Measurements from ENCODE around the gene HOXA5.

Gene HOXA5

GRCh38 chr7:27119412-27119911, 24.0 kb downstream of the HOXA5 start:
- H3K9me3 Mint-ChIP-seq, result no peaks in the 10 kb centered on the region
- H3K36me3 Mint-ChIP-seq (ENCODE audit: low read depth), result peaks cover 81% of the 10 kb centered on the region
- H3K4me3 Mint-ChIP-seq, result peak overlapping the region; percentile 90 to 93 (median 91)
- TF ChIP-seq CTCF (IDR thresholded peaks at IDR 0.05; ENCODE audit: unreplicated experiment in 3 of 3), result no peak
- peak overlapping the region; percentile 98 to 100 (median 99) for H3K27ac Mint-ChIP-seq
- peaks cover 11% of the 10 kb centered on the region for H3K27me3 Mint-ChIP-seq (ENCODE audit: low read depth)
- peaks cover 84% of the 10 kb centered on the region for H3K4me1 Mint-ChIP-seq

- H3K27ac Mint-ChIP-seq, result peak overlapping the region; percentile 98 to 100 (median 99)
- H3K36me3 Mint-ChIP-seq (ENCODE audit: low read depth), result peaks cover 73% of the 10 kb centered on the region
- no peaks in the 10 kb centered on the region for H3K9me3 Mint-ChIP-seq
- peak overlapping the region; percentile 90 to 93 (median 91) for H3K4me3 Mint-ChIP-seq
- peaks cover 11% of the 10 kb centered on the region for H3K27me3 Mint-ChIP-seq (ENCODE audit: low read depth)
- no peak for TF ChIP-seq CTCF (IDR thresholded peaks at IDR 0.05; ENCODE audit: unreplicated experiment in 3 of 3)
- peaks cover 77% of the 10 kb centered on the region for H3K4me1 Mint-ChIP-seq
These were observed 24.9 kb downstream of the HOXA5 start for GRCh38 chr7:27118580-27118979.

- Mint-ChIP-seq H3K36me3 (ENCODE audit: low read depth) (peaks cover 71% of the 10 kb centered on the region), H3K9me3 (no peaks in the 10 kb centered on the region), H3K27ac (peak overlapping the region; percentile 98 to 100 (median 99)), H3K27me3 (ENCODE audit: low read depth) (peaks cover 11% of the 10 kb centered on the region), H3K4me1 (peaks cover 72% of the 10 kb centered on the region), H3K4me3 (peak overlapping the region; percentile 90 to 93 (median 91))
- TF ChIP-seq CTCF (IDR thresholded peaks at IDR 0.05; ENCODE audit: unreplicated experiment in 3 of 3), result no peak
These were observed 25.5 kb downstream of the HOXA5 start for GRCh38 chr7:27117887-27118491.

- Mint-ChIP-seq H3K9me3 (no peaks in the 10 kb centered on the region), H3K36me3 (ENCODE audit: low read depth) (peaks cover 64% of the 10 kb centered on the region), H3K27me3 (ENCODE audit: low read depth) (peaks cover 11% of the 10 kb centered on the region), H3K4me3 (peak overlapping the region; percentile 90 to 93 (median 91)), H3K4me1 (peaks cover 67% of the 10 kb centered on the region), H3K27ac (peak overlapping the region; percentile 98 to 100 (median 99))
- no peak for TF ChIP-seq CTCF (IDR thresholded peaks at IDR 0.05; ENCODE audit: unreplicated experiment in 3 of 3)
These were observed 26.3 kb downstream of the HOXA5 start for GRCh38 chr7:27116962-27117886.

GRCh38 chr7:27116031-27116961, 27.2 kb downstream of the HOXA5 start:
- Mint-ChIP-seq H3K27ac (peak overlapping the region; percentile 98 to 100 (median 99)), H3K4me1 (peaks cover 67% of the 10 kb centered on the region), H3K9me3 (no peaks in the 10 kb centered on the region), H3K27me3 (ENCODE audit: low read depth) (peaks cover 11% of the 10 kb centered on the region), H3K4me3 (peak overlapping the region; percentile 90 to 93 (median 91)), H3K36me3 (ENCODE audit: low read depth) (peaks cover 61% of the 10 kb centered on the region)
- no peak for TF ChIP-seq CTCF (IDR thresholded peaks at IDR 0.05; ENCODE audit: unreplicated experiment in 3 of 3)

Data from nephron (organoid).